ENCODE results near the gene AKAP13. TPM values are rescaled to one million over a fixed set of nuclear protein-coding genes. Genes with fewer than 3 reads are reported as not detected.

Gene AKAP13
- total and polyA plus RNA-seq, 2 experiments from 2014 or later = 53.1 to 108 TPM

DNA sequence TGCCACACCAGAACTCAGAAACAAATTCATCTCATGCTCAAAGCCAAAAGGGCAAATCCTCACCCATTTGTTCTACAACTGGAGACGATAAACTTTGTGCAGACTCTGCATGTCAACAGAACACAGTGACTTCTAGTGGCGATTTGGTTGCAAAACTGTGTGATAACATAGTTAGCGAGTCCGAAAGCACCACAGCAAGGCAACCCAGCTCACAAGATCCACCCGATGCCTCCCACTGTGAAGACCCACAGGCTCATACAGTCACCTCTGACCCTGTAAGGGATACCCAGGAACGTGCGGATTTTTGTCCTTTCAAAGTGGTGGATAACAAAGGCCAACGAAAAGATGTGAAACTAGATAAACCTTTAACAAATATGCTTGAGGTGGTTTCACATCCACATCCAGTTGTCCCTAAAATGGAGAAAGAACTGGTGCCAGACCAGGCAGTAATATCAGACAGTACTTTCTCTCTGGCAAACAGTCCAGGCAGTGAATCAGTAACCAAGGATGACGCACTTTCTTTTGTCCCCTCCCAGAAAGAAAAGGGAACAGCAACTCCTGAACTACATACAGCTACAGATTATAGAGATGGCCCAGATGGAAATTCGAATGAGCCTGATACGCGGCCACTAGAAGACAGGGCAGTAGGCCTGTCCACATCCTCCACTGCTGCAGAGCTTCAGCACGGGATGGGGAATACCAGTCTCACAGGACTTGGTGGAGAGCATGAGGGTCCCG lies 199.7 kb downstream of the AKAP13 start:
- peak in 1 of 2 donors; percentile 85 for DNase-seq (ENCODE audit: low read depth in 1 of 2, low spot score in 1 of 2)
- H3K27ac ChIP-seq = peak overlapping the region; percentile 75
- peaks cover 10% of the 10 kb centered on the region for H3K36me3 ChIP-seq
- H3K9me3 ChIP-seq (ENCODE audit: low read depth) = no peaks in the 10 kb centered on the region
- no peaks in the 10 kb centered on the region for H3K27me3 ChIP-seq
- no peak overlapping the region for H3K4me3 ChIP-seq
- H3K4me1 ChIP-seq (ENCODE audit: low read depth) = peaks cover 35% of the 10 kb centered on the region
- TF ChIP-seq, protein P1, sequence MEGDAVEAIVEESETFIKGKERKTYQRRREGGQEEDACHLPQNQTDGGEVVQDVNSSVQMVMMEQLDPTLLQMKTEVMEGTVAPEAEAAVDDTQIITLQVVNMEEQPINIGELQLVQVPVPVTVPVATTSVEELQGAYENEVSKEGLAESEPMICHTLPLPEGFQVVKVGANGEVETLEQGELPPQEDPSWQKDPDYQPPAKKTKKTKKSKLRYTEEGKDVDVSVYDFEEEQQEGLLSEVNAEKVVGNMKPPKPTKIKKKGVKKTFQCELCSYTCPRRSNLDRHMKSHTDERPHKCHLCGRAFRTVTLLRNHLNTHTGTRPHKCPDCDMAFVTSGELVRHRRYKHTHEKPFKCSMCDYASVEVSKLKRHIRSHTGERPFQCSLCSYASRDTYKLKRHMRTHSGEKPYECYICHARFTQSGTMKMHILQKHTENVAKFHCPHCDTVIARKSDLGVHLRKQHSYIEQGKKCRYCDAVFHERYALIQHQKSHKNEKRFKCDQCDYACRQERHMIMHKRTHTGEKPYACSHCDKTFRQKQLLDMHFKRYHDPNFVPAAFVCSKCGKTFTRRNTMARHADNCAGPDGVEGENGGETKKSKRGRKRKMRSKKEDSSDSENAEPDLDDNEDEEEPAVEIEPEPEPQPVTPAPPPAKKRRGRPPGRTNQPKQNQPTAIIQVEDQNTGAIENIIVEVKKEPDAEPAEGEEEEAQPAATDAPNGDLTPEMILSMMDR (IDR thresholded peaks at IDR 0.05; ENCODE audit: low read depth, low read length) = peak; percentile 19

DNA sequence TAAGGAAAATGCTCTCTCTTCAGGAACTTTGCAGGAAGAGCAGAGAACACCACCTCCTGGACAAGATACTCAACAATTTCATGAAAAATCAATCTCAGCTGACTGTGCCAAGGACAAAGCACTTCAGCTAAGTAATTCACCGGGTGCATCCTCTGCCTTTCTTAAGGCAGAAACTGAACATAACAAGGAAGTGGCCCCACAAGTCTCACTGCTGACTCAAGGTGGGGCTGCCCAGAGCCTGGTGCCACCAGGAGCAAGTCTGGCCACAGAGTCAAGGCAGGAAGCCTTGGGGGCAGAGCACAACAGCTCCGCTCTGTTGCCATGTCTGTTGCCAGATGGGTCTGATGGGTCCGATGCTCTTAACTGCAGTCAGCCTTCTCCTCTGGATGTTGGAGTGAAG lies 200.5 kb downstream of the AKAP13 start:
- no peak for DNase-seq (ENCODE audit: low read depth in 1 of 2, low spot score in 1 of 2)
- Histone ChIP-seq H3K36me3 (peaks cover 10% of the 10 kb centered on the region), H3K4me3 (no peak overlapping the region), H3K9me3 (ENCODE audit: low read depth) (no peaks in the 10 kb centered on the region), H3K27me3 (no peaks in the 10 kb centered on the region), H3K27ac (no peak overlapping the region), H3K4me1 (ENCODE audit: low read depth) (peaks cover 35% of the 10 kb centered on the region)
- TF ChIP-seq, protein P1 (IDR thresholded peaks at IDR 0.05; ENCODE audit: low read depth, low read length) = no peak

GRCh38 chr15:85581495-85581894 lies 201.1 kb downstream of the AKAP13 start:
- TF ChIP-seq, protein P1 (IDR thresholded peaks at IDR 0.05; ENCODE audit: low read depth, low read length) = no peak
- Histone ChIP-seq H3K4me1 (ENCODE audit: low read depth) (peaks cover 29% of the 10 kb centered on the region), H3K4me3 (no peak overlapping the region), H3K36me3 (peaks cover 10% of the 10 kb centered on the region), H3K9me3 (ENCODE audit: low read depth) (no peaks in the 10 kb centered on the region), H3K27me3 (no peaks in the 10 kb centered on the region), H3K27ac (no peak overlapping the region)
- DNase-seq (ENCODE audit: low read depth in 1 of 2, low spot score in 1 of 2) = peak in 1 of 2 donors; percentile 53

DNA sequence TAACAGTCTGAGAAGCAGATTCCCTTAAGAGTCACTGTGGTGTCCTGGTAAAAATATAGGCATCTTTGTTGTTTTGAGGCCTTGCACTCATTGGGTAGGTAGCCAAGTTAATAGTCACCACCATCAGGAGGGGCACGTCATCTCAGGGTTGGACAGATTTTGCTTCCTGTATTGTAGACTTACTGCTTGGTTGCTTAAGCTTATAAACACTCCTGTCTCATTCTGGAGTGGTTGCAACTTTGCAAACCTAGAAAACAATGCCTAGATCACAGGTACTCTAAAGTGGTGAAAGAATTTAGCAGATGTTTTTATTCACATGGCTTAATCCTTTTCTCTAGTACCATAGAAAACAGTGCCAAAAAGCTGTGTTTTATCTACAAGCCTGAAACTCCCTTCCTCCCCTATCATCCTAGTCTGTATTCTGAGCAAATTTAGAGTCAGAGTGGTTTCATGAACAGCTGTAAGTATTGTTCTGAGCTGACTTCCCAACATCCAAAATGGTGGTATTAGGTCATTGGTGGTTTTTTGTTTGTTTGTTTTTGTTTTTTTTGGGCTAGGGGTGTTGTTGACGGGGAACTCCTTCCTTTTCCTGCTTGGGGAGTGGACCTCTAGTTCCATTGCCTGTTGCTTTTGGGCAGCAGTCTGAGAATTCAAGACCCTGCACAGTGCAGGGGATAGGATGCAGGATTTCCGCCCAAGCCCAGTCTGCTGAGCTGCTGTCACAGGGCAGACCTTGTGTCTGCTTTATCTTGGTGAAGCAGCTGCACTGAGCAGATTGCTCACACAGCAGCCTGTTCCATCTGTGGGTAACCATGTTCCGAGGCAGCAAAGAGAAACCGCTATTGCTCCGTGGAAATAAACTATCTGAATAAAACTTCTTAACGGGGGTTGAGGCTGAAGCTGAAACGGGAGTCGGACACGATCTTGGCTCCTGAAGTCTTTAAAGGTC lies 202.0 kb downstream of the AKAP13 start:
- H3K27me3 ChIP-seq = no peaks in the 10 kb centered on the region
- H3K4me3 ChIP-seq = no peak overlapping the region
- peak overlapping the region; percentile 65 for H3K27ac ChIP-seq
- no peaks in the 10 kb centered on the region for H3K9me3 ChIP-seq (ENCODE audit: low read depth)
- DNase-seq (ENCODE audit: low read depth in 1 of 2, low spot score in 1 of 2) = peak in 1 of 2 donors; percentile 85
- peaks cover 28% of the 10 kb centered on the region for H3K4me1 ChIP-seq (ENCODE audit: low read depth)
- peaks cover 10% of the 10 kb centered on the region for H3K36me3 ChIP-seq
- TF ChIP-seq, protein P1 (IDR thresholded peaks at IDR 0.05; ENCODE audit: low read depth, low read length) = no peak

- TF ChIP-seq, protein P1 (IDR thresholded peaks at IDR 0.05; ENCODE audit: low read depth, low read length) = no peak
- Histone ChIP-seq H3K4me1 (ENCODE audit: low read depth) (peaks cover 34% of the 10 kb centered on the region), H3K27ac (no peak overlapping the region), H3K4me3 (no peak overlapping the region), H3K36me3 (peaks cover 10% of the 10 kb centered on the region), H3K9me3 (ENCODE audit: low read depth) (no peaks in the 10 kb centered on the region), H3K27me3 (no peaks in the 10 kb centered on the region)
- DNase-seq (ENCODE audit: low read depth in 1 of 2, low spot score in 1 of 2) = peak in 1 of 2 donors; percentile 29
These were observed 203.0 kb downstream of the AKAP13 start for GRCh38 chr15:85583442-85583841.
